Epithelial cell of esophagus (primary cell): ENCODE data around the gene TRIP10.
A peak's percentile ranks its signal among the peaks of the same experiment; 100 is the strongest.
"Not testable (repeated sequence)": the region's sequence is repeated elsewhere in the genome, so short reads cannot be mapped to it uniquely, and the experiment has no call there.

Experiments
- DNase-seq: peaks from one replicate; pipeline ENCODE4 v3.0.0; 2010; ENCODE audit warnings: low read depth
- H3K4me3 ChIP-seq: 2 replicates; pipeline ENCODE4 v1.5.1; 2011; ENCODE audit warnings: mild to moderate bottlenecking, low read length, control low read depth
- TF ChIP-seq, protein P1 (sequence below): IDR thresholded peaks from 2 replicates; pipeline ENCODE4 v1.5.1; 2011; ENCODE audit warnings: low read depth, mild to moderate bottlenecking, low read length, control low read depth, inconsistent platforms; ENCODE audit not compliant: insufficient read depth; ENCODE audit errors: missing control alignments

TRIP10 gene

DNA sequence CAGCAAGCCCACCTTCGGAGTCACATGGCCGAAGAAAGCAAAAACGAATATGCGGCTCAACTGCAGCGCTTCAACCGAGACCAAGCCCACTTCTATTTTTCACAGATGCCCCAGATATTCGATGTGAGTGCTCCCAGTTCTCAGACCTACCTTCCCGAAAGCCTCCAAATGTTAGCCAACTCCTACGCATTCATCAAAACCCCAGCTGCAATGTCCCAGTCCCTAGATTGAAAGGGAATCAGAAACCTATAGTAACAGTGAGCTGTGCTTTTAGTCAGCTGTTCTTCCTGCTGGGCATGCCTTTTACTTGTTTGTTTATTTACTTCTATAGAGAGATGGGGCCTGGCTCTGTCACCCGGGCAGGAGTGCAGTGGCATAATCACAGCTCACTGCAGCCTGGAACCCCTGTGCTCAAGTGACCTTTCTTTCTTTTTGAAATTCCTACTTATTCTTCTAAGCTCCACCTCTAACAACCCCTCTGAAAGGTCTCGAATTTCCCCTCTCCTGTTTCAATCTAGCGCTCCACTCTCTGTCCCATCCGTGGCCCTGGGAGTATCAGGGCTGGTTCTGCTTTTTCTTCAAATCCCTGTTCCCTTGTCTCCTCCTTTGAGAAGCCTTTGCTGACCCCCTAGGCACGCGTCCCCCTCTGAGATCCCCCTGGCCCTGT is 4.4 kb downstream of the TRIP10 start:
- TF ChIP-seq, protein P1, sequence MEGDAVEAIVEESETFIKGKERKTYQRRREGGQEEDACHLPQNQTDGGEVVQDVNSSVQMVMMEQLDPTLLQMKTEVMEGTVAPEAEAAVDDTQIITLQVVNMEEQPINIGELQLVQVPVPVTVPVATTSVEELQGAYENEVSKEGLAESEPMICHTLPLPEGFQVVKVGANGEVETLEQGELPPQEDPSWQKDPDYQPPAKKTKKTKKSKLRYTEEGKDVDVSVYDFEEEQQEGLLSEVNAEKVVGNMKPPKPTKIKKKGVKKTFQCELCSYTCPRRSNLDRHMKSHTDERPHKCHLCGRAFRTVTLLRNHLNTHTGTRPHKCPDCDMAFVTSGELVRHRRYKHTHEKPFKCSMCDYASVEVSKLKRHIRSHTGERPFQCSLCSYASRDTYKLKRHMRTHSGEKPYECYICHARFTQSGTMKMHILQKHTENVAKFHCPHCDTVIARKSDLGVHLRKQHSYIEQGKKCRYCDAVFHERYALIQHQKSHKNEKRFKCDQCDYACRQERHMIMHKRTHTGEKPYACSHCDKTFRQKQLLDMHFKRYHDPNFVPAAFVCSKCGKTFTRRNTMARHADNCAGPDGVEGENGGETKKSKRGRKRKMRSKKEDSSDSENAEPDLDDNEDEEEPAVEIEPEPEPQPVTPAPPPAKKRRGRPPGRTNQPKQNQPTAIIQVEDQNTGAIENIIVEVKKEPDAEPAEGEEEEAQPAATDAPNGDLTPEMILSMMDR, result no peak
- peak; percentile 41 for DNase-seq
- H3K4me3 ChIP-seq, result no peak overlapping the region

DNA sequence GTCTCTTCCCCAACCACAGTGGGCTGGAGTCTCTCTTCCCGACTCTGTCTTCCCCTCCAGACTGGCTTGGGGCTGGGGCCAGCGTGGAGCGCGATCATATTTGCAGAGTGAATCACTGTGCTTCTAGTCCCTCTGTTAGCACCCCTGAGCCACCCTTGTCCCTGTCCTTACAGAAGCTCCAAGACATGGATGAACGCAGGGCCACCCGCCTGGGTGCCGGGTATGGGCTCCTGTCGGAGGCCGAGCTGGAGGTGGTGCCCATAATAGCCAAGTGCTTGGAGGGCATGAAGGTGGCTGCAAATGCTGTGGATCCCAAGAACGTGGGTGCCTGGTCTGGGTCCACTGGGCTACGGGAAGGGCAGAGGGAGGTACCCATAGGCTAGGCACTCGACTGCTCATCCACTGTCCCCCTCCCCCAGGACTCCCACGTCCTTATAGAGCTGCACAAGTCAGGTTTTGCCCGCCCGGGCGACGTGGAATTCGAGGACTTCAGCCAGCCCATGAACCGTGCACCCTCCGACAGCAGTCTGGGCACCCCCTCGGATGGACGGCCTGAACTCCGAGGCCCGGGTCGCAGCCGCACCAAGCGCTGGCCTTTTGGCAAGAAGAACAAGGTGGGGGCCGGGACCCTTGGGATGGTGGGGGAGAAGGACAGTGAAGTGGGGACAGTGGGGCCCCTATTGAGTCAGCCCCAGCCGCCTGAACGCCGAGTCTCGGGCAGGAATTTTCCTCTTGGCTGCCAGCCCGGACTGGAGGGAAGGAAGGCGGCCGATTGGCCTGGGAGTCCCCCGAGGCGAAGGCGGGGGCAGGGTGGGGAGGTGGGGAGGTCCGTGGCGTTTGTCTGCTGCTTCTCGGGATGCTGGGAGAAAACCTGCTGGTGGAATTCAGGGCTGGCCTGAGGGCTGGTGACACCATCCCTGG is 5.2 kb downstream of the TRIP10 start:
- peak; percentile 92 for DNase-seq
- no peak overlapping the region for H3K4me3 ChIP-seq
- TF ChIP-seq, protein P1, result no peak

DNA sequence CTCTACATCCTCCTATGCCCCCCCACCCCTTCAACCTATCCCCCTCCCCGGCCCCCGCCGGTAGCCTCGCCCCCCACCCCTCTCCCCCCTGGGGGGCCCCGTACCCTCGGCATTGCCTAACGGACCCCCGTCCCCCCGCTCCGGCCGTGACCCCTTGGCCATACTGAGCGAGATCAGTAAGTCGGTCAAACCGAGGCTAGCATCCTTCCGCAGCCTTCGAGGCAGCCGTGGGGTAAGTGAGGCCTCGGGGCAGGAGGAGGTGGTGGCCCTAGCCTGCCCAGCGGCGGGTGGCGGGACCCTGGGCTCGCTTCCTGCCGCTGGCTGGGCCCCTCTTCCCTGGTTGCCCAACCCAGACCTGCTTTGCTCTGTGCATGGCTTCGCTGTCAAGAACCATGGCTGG is 6.5 kb downstream of the TRIP10 start:
- DNase-seq, result no peak
- H3K4me3 ChIP-seq, result no peak overlapping the region
- TF ChIP-seq, protein P1, result no peak

DNA sequence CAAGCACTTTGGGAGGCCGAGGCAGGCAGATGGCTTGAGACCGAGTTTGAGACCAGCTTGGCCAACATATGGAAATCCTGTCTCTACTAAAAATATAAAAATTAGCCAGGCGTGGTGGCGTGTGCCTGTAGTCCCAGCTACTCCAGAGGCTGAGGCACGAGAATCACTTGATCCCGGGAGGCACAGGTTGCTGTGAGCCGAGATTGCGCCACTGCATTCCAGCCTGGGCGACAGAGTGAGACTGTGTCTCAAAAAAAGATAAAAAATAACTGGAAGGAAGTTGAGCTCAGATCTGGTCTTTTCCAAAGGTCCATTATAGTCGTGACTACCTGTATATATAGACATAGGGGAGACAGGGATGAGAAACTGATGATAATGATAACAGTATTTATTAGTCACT is 9.1 kb downstream of the TRIP10 start:
- H3K4me3 ChIP-seq, DNase-seq: not testable (repeated sequence)

DNA sequence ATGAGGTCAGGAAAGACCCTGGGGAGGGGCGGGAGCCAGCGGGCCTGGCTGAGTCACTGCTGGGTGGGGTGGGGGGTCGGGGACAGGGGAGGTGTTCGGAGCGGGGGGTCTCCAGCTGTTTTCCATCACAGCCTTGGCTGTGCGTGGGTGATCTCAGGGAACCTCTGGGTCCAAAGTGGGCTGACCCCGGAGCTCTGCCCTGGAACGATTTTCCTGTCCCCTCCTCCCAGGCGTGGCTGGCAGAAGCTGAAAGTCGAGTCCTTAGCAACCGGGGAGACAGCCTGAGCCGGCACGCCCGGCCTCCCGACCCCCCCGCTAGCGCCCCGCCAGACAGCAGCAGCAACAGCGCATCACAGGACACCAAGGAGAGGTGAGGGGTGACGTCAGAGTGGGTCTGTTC is 10.6 kb downstream of the TRIP10 start:
- H3K4me3 ChIP-seq, result no peak overlapping the region
- TF ChIP-seq, protein P1, result no peak
- DNase-seq, result no peak

DNA sequence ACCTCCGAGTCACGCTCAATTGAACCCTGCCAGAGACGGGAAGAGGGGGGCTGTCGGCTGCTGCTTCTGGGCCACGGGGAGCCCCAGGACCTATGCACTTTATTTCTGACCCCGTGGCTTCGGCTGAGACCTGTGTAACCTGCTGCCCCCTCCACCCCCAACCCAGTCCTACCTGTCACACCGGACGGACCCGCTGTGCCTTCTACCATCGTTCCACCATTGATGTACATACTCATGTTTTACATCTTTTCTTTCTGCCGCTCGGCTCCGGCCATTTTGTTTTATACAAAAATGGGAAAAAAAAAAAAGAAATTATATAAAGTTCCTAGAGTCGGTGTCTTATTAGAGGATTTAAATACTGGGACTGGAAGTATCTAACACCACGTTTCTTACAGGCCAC is 11.7 kb downstream of the TRIP10 start:
- no peak overlapping the region for H3K4me3 ChIP-seq
- TF ChIP-seq, protein P1, result no peak
- no peak for DNase-seq

DNA sequence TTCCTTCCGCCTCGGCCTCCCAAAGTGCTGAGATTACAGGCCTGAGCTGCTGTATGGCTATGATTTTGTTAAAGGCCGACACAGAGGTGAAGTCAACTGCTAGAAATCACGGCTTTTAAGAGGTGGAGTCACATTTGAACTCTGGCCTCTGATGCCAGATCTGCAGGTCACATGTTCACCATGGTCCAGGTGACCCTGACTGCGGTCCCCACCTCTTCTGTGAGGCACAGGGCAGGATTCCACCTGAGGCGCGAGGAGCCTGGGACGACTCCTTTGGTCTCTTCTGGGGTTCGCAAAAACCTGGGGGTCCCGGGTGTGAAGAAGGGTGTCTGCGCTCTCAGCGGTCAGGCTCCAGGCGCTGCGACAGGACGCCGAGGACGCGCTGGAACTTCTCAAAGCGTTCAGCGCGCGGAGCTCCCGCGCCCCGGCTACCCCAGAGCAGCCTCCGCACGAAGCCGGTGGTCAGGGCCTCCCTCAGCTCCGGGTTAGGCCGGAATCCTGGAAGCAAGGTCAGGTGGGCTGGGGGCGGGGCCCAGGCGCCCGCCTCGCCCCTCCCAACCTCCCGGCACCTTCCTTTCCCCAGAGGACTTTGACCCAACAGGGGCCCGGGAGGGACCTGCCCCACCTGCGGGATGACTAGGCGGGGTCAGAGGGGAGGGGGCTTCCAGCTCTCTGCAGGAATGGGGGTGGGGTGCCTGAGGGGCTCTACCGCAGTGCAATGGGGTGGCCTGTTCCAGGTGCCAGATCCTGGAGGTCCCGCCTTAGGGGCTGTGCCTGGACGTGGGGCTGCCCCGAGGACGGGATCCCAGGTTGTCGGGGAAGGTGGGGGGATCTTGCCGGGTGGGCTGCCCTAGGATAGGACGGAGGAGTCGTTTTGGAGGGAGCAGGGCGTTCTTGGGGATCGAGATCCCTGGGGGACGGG is 13.0 kb downstream of the TRIP10 start:
- no peak for DNase-seq
- H3K4me3 ChIP-seq, result no peak overlapping the region
- TF ChIP-seq, protein P1, result no peak
